Measurements from ENCODE around the gene ALDOC. TPM values are rescaled to one million over a fixed set of nuclear protein-coding genes. Genes with fewer than 3 reads are reported as not detected.
A peak's percentile ranks its signal among the peaks of the same experiment; 100 is the strongest.

ALDOC gene
- total RNA-seq, 2 donors from 2014 or later: 14.4 to 111 TPM

DNA sequence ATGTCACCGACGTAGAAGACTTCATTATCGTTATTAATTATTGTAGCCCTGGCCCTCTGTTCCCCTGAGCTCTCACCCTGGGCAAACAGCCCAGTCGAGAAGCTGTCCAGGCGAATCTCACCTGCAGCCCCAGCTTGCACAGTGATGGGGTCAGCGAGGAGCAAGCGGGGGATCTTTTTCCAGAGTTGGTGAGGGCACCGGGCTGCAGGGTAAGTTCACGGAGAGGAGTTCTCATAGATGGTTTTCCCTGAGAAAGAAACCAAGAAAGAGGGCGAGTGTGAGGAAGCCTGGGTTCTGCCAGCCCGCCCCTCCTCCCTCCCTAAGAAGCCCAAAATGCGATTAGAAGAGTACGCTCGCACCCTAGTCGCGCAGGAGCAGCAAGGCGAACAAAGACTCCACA lies 21.7 kb upstream of the ALDOC start:
- H3K4me3 ChIP-seq: peak overlapping the region; percentile 59
- H3K27me3 ChIP-seq: no peaks in the 10 kb centered on the region
- DNase-seq: no peak
- H3K9ac ChIP-seq (ENCODE audit: low read depth in 2 of 2, low read length in 2 of 2): peak overlapping the region; percentile 54 to 94
- TF ChIP-seq CTCF (IDR thresholded peaks at IDR 0.05): no peak
- H3K36me3 ChIP-seq: no peaks in the 10 kb centered on the region
- H3K9me3 ChIP-seq: no peaks in the 10 kb centered on the region
- peak overlapping the region; percentile 95 for H3K27ac ChIP-seq
- H3K4me1 ChIP-seq: peaks cover 8% of the 10 kb centered on the region
- intact Hi-C loops (cut with DNase I): loop anchor here (5.0 kb wide), 1 partner anchor 44 kb away; no protein-coding TSS in a partner anchor

DNA sequence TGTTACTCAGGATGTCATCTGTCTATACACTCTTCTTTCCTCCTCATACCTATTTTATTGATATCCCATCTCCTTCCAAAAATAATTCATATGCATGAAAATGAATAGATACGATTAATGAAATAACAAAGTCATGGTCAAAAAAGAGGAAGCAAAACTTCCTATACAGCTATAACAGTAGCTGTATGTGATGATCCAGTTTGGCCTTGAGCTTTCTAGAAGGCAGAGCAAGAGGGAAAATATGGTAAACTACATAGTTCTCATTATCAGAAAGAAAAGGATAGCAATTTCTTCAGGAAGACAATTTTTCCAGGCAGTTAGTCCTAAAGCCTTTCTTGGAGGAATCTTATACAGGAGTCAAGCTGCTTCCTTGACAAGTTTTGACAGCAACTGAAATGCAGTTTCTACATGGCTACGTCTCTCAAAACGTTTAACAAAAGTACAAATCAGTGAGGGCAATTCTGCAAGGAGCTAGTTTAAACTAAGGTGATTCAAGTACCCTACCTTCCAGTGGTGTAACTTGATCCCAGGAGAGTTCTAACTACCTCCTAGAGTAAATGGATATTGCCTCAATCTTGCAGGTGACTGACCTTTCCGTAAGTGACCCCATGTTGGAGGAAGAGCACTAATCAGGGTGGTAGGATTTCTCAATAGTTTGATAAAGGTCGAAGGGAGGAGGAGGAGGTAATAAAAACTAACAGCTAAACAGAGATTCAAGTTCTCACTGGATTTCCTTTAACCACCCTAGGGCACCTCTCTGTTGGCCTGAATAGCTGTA lies 21.1 kb upstream of the ALDOC start:
- intact Hi-C loops (cut with DNase I): loop anchor here (5.0 kb wide), 1 partner anchor 45 kb away; no protein-coding TSS in a partner anchor
- no peak for DNase-seq
- Histone ChIP-seq H3K27me3 (no peaks in the 10 kb centered on the region), H3K4me3 (peak overlapping the region; percentile 59), H3K36me3 (no peaks in the 10 kb centered on the region), H3K4me1 (peaks cover 8% of the 10 kb centered on the region), H3K27ac (no peak overlapping the region), H3K9me3 (no peaks in the 10 kb centered on the region), H3K9ac (ENCODE audit: low read depth in 2 of 2, low read length in 2 of 2) (peak overlapping the region in 1 of 2 donors; percentile 94)
- no peak for TF ChIP-seq CTCF (IDR thresholded peaks at IDR 0.05)

GRCh38 chr17:28592260-28592659 lies 15.6 kb upstream of the ALDOC start:
- no peaks in the 10 kb centered on the region for H3K27me3 ChIP-seq
- H3K9me3 ChIP-seq: no peaks in the 10 kb centered on the region
- H3K9ac ChIP-seq (ENCODE audit: low read depth in 2 of 2, low read length in 2 of 2): no peak overlapping the region
- no peaks in the 10 kb centered on the region for H3K36me3 ChIP-seq
- no peak for DNase-seq
- H3K4me3 ChIP-seq: no peak overlapping the region
- no peaks in the 10 kb centered on the region for H3K4me1 ChIP-seq
- no peak for TF ChIP-seq CTCF (IDR thresholded peaks at IDR 0.05)
- intact Hi-C loops (cut with DNase I): no loop called here
- no peak overlapping the region for H3K27ac ChIP-seq

- H3K27me3 ChIP-seq: no peaks in the 10 kb centered on the region
- no peak overlapping the region for H3K9ac ChIP-seq (ENCODE audit: low read depth in 2 of 2, low read length in 2 of 2)
- intact Hi-C loops (cut with DNase I): no loop called here
- no peaks in the 10 kb centered on the region for H3K9me3 ChIP-seq
- H3K27ac ChIP-seq: no peak overlapping the region
- no peaks in the 10 kb centered on the region for H3K4me1 ChIP-seq
- no peaks in the 10 kb centered on the region for H3K36me3 ChIP-seq
- no peak for TF ChIP-seq CTCF (IDR thresholded peaks at IDR 0.05)
- H3K4me3 ChIP-seq: no peak overlapping the region
- DNase-seq: no peak
Measured at GRCh38 chr17:28585851-28586250, 9.2 kb upstream of the ALDOC start.

GRCh38 chr17:28584434-28584833 lies 7.7 kb upstream of the ALDOC start:
- no peaks in the 10 kb centered on the region for H3K36me3 ChIP-seq
- no peaks in the 10 kb centered on the region for H3K9me3 ChIP-seq
- TF ChIP-seq CTCF (IDR thresholded peaks at IDR 0.05): no peak
- no peaks in the 10 kb centered on the region for H3K27me3 ChIP-seq
- no peak overlapping the region for H3K9ac ChIP-seq (ENCODE audit: low read depth in 2 of 2, low read length in 2 of 2)
- intact Hi-C loops (cut with DNase I): no loop called here
- H3K4me1 ChIP-seq: no peaks in the 10 kb centered on the region
- DNase-seq: no peak
- no peak overlapping the region for H3K4me3 ChIP-seq
- no peak overlapping the region for H3K27ac ChIP-seq
